GM12864 (cell line): Measurements from ENCODE around the gene KIF5C.

Experiments
- DNase-seq: peaks from one replicate; pipeline ENCODE4 v3.0.0-alpha.2; 2011; ENCODE audit warnings: low read depth
- H3K4me3 ChIP-seq: 2 replicates; pipeline ENCODE4 v1.5.1; 2011; ENCODE audit warnings: mild to moderate bottlenecking, low read depth, low read length, control low read depth
- CTCF ChIP-seq: IDR thresholded peaks from 2 replicates; pipeline ENCODE4 v1.5.1; 2011; ENCODE audit warnings: low read depth, mild to moderate bottlenecking, moderate library complexity, low read length, control low read depth, inconsistent platforms; ENCODE audit errors: missing control alignments

The KIF5C gene

GRCh38 chr2:149061133-149061745 lies 186.2 kb downstream of the KIF5C start:
- H3K4me3 ChIP-seq: no peak overlapping the region
- DNase-seq: no peak

GRCh38 chr2:149062531-149062930 lies 187.5 kb downstream of the KIF5C start:
- TF ChIP-seq CTCF: no peak
- no peak for DNase-seq
- no peak overlapping the region for H3K4me3 ChIP-seq

More at GRCh38 chr2:149061133-149061745, 186.2 kb downstream of the KIF5C start:
- no peak for TF ChIP-seq CTCF

GRCh38 chr2:149063177-149063576 lies 188.2 kb downstream of the KIF5C start:
- no peak overlapping the region for H3K4me3 ChIP-seq
- no peak for TF ChIP-seq CTCF
- no peak for DNase-seq

GRCh38 chr2:149064365-149064841 lies 189.4 kb downstream of the KIF5C start:
- no peak overlapping the region for H3K4me3 ChIP-seq
- TF ChIP-seq CTCF: no peak
- no peak for DNase-seq

GRCh38 chr2:149064856-149065630 lies 190.0 kb downstream of the KIF5C start:
- DNase-seq: no peak

GRCh38 chr2:149068225-149068995 lies 193.4 kb downstream of the KIF5C start:
- H3K4me3 ChIP-seq: no peak overlapping the region
- no peak for DNase-seq
- TF ChIP-seq CTCF: no peak

More at GRCh38 chr2:149064856-149065630, 190.0 kb downstream of the KIF5C start:
- H3K4me3 ChIP-seq: no peak overlapping the region
- TF ChIP-seq CTCF: no peak
